Aortic smooth muscle cell (primary cell): ENCODE results near the gene CRACR2A. TPM values are rescaled to one million over a fixed set of nuclear protein-coding genes. Genes with fewer than 3 reads are reported as not detected.

Source experiments
- total RNA-seq: library from RNA; depleted of rRNA; stranded (reverse); fragments of >200 nt; gene quantifications from 2 replicates; pipeline ENCODE4 v1.2.3, GENCODE V29; 2014

CRACR2A gene, protein sequence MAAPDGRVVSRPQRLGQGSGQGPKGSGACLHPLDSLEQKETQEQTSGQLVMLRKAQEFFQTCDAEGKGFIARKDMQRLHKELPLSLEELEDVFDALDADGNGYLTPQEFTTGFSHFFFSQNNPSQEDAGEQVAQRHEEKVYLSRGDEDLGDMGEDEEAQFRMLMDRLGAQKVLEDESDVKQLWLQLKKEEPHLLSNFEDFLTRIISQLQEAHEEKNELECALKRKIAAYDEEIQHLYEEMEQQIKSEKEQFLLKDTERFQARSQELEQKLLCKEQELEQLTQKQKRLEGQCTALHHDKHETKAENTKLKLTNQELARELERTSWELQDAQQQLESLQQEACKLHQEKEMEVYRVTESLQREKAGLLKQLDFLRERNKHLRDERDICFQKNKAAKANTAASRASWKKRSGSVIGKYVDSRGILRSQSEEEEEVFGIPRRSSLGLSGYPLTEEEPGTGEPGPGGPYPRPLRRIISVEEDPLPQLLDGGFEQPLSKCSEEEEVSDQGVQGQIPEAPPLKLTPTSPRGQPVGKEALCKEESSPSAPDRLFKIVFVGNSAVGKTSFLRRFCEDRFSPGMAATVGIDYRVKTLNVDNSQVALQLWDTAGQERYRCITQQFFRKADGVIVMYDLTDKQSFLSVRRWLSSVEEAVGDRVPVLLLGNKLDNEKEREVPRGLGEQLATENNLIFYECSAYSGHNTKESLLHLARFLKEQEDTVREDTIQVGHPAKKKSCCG
- total RNA-seq = 2.1 TPM in 2 replicates

GRCh38 chr12:3752741-3753486 lies at the start of gene CRACR2A:
TSS of gene CRACR2A (minus strand) at chr12:3753109. CDS start at chr12:3696999, 56,110 bp downstream.

Other genes starting within 250 kb of the CRACR2A start
- 2.5 and 5.2 TPM in 2 replicates for gene PARP11, start 120.3 kb upstream of the CRACR2A start, total RNA-seq